SU-DHL-6 (cell line): ENCODE results near the gene PHF14.

Experiments used
- H2AFZ ChIP-seq: fragments of 200-600 bp; sonication (generic); 2 replicates; pipeline ENCODE4 v1.6.1; 2014; ENCODE audit warnings: low read depth, mild to moderate bottlenecking, moderate library complexity, mixed read lengths, antibody characterized with exemption, low read length; ENCODE audit not compliant: severe bottlenecking
- H3F3A ChIP-seq: fragments of 200-600 bp; shearing (Covaris generic); 2 replicates; pipeline ENCODE4 v1.6.0; 2016; ENCODE audit warnings: antibody characterized with exemption, mild to moderate bottlenecking; ENCODE audit not compliant: insufficient read depth
- H3K27ac ChIP-seq: fragments of 200-600 bp; sonication (generic); 2 replicates; pipeline ENCODE4 v1.5.1; 2016; ENCODE audit warnings: low read depth, mild to moderate bottlenecking, low read length, moderate library complexity, mixed read lengths
- H3K27me3 ChIP-seq: fragments of 200-600 bp; sonication (generic), shearing (Covaris generic); 2 replicates; pipeline ENCODE4 v1.6.0; 2014; ENCODE audit warnings: mild to moderate bottlenecking, low read length
- H3K36me3 ChIP-seq: fragments of 200-600 bp; sonication (generic); 2 replicates; pipeline ENCODE4 v1.6.1; 2014; ENCODE audit warnings: mild to moderate bottlenecking, low read length, mixed read lengths
- H3K4me2 ChIP-seq: fragments of 300-600, 200-600 bp; shearing (Covaris generic), sonication (generic); 2 replicates; pipeline ENCODE4 v1.6.0; 2014; ENCODE audit warnings: low read length, low read depth, mild to moderate bottlenecking; ENCODE audit not compliant: poor library complexity, severe bottlenecking
- H3K4me3 ChIP-seq: fragments of 200-600 bp; sonication (generic); 2 replicates; pipeline ENCODE4 v1.5.1; 2014; ENCODE audit warnings: antibody characterized with exemption, low read length, mild to moderate bottlenecking, mixed read lengths; ENCODE audit not compliant: insufficient read depth, poor library complexity, severe bottlenecking
- H3K79me2 ChIP-seq: fragments of 200-600 bp; sonication (generic); 2 replicates; pipeline ENCODE4 v1.6.1; 2014; ENCODE audit warnings: mild to moderate bottlenecking, low read length, moderate library complexity; ENCODE audit not compliant: insufficient read depth
- H3K9ac ChIP-seq: fragments of 200-600 bp; sonication (generic); 2 replicates; pipeline ENCODE4 v1.7.0; 2014; ENCODE audit warnings: mild to moderate bottlenecking, low read length
- H3K9me2 ChIP-seq: fragments of 200-600 bp; sonication (generic); replicated peaks from 2 replicates; pipeline ENCODE4 v1.6.1; 2014; ENCODE audit warnings: low read length; ENCODE audit not compliant: insufficient read depth
- H3K9me3 ChIP-seq: fragments of 200-600 bp; sonication (generic); 2 replicates; pipeline ENCODE4 v1.6.1; 2014; ENCODE audit warnings: low read length, mixed read lengths; ENCODE audit not compliant: insufficient read depth
- H4K20me1 ChIP-seq: fragments of 200-600 bp; sonication (generic); 2 replicates; pipeline ENCODE4 v1.6.1; 2014; ENCODE audit warnings: low read depth, mild to moderate bottlenecking, antibody characterized with exemption, low read length, moderate library complexity, mixed read lengths
- CTCF ChIP-seq: fragments of 200-600 bp; sonication (generic); IDR thresholded peaks from one replicate; pipeline ENCODE4 v1.5.1; 2017; ENCODE audit warnings: antibody characterized with exemption, mild to moderate bottlenecking, low read length, moderate library complexity; ENCODE audit not compliant: insufficient read depth, poor library complexity, severe bottlenecking
- EZH2phosphoT487 ChIP-seq: fragments of 200-600 bp; sonication (generic), shearing (Covaris generic); conservative IDR thresholded peaks from 2 replicates; pipeline ENCODE4 v1.6.1; 2018; ENCODE audit warnings: mild to moderate bottlenecking, antibody characterized with exemption, low read length, moderate library complexity, mixed read lengths

The PHF14 gene

GRCh38 chr7:11133436-11133959 lies 159.8 kb downstream of the PHF14 start:
- H4K20me1 ChIP-seq: no peaks in the 10 kb centered on the region
- no peaks in the 10 kb centered on the region for H3K9me3 ChIP-seq
- H3K9ac ChIP-seq: no peak overlapping the region
- H3K4me3 ChIP-seq: no peak overlapping the region
- H2AFZ ChIP-seq: no peak overlapping the region
- no peaks in the 10 kb centered on the region for H3F3A ChIP-seq
- no peaks in the 10 kb centered on the region for H3K79me2 ChIP-seq
- TF ChIP-seq EZH2phosphoT487 (no peak), CTCF (no peak)
- H3K27me3 ChIP-seq: no peaks in the 10 kb centered on the region
- H3K9me2 ChIP-seq: no peaks in the 10 kb centered on the region
- no peak overlapping the region for H3K27ac ChIP-seq
- peaks cover 16% of the 10 kb centered on the region; the same call in 1 of the 2 replicates for H3K36me3 ChIP-seq
- H3K4me2 ChIP-seq: no peak overlapping the region

- no peak overlapping the region for H3K4me2 ChIP-seq
- H3K79me2 ChIP-seq: no peaks in the 10 kb centered on the region
- peaks cover 16% of the 10 kb centered on the region; the same call in 1 of the 2 replicates for H3K36me3 ChIP-seq
- H3K27ac ChIP-seq: no peak overlapping the region
- no peak overlapping the region for H3K4me3 ChIP-seq
- no peak overlapping the region for H2AFZ ChIP-seq
- peaks cover 5% of the 10 kb centered on the region; the same call in 1 of the 2 replicates for H3F3A ChIP-seq
- no peaks in the 10 kb centered on the region for H3K9me3 ChIP-seq
- no peaks in the 10 kb centered on the region for H4K20me1 ChIP-seq
- TF ChIP-seq CTCF (no peak), EZH2phosphoT487 (no peak)
- H3K9me2 ChIP-seq: no peaks in the 10 kb centered on the region
- H3K27me3 ChIP-seq: no peaks in the 10 kb centered on the region
- no peak overlapping the region for H3K9ac ChIP-seq
These were observed 161.9 kb downstream of the PHF14 start for GRCh38 chr7:11135573-11135972.

- H3K27me3 ChIP-seq: no peaks in the 10 kb centered on the region
- H2AFZ ChIP-seq: no peak overlapping the region
- no peaks in the 10 kb centered on the region; the same call in 1 of the 2 replicates for H4K20me1 ChIP-seq
These were observed 167.9 kb downstream of the PHF14 start for GRCh38 chr7:11141541-11141940.

More at GRCh38 chr7:11141541-11141940, 167.9 kb downstream of the PHF14 start:
- Histone ChIP-seq H3K4me3 (no peak overlapping the region), H3K4me2 (no peak overlapping the region), H3K36me3 (peaks cover 5% of the 10 kb centered on the region; the same call in 1 of the 2 replicates), H3F3A (peaks cover 5% of the 10 kb centered on the region; the same call in 1 of the 2 replicates), H3K9ac (no peak overlapping the region), H3K9me2 (no peaks in the 10 kb centered on the region), H3K9me3 (no peaks in the 10 kb centered on the region), H3K27ac (no peak overlapping the region), H3K79me2 (no peaks in the 10 kb centered on the region)
- no peak for TF ChIP-seq CTCF
